ENCODE results near the gene NRXN3. TPM values are rescaled to one million over a fixed set of nuclear protein-coding genes. Genes with fewer than 3 reads are reported as not detected.

Gene NRXN3
- total RNA-seq, 1 donor from 2014 or later: 19.8 TPM

GRCh38 chr14:78737601-78738000 lies 567.4 kb downstream of the NRXN3 start:
- Mint-ChIP-seq H3K4me1 (ENCODE audit: unreplicated experiment) (no peaks in the 10 kb centered on the region), H3K9me3 (no peaks in the 10 kb centered on the region), H3K4me3 (no peak overlapping the region), H3K27ac (no peak overlapping the region), H3K36me3 (no peaks in the 10 kb centered on the region), H3K27me3 (peaks cover 29% of the 10 kb centered on the region)
- TF ChIP-seq, protein P1, sequence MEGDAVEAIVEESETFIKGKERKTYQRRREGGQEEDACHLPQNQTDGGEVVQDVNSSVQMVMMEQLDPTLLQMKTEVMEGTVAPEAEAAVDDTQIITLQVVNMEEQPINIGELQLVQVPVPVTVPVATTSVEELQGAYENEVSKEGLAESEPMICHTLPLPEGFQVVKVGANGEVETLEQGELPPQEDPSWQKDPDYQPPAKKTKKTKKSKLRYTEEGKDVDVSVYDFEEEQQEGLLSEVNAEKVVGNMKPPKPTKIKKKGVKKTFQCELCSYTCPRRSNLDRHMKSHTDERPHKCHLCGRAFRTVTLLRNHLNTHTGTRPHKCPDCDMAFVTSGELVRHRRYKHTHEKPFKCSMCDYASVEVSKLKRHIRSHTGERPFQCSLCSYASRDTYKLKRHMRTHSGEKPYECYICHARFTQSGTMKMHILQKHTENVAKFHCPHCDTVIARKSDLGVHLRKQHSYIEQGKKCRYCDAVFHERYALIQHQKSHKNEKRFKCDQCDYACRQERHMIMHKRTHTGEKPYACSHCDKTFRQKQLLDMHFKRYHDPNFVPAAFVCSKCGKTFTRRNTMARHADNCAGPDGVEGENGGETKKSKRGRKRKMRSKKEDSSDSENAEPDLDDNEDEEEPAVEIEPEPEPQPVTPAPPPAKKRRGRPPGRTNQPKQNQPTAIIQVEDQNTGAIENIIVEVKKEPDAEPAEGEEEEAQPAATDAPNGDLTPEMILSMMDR (conservative IDR thresholded peaks at IDR 0.05): no peak
- DNase-seq (ENCODE audit: extremely low spot score, unreplicated experiment): no peak

- Mint-ChIP-seq H3K27ac (no peak overlapping the region), H3K9me3 (no peaks in the 10 kb centered on the region), H3K27me3 (peaks cover 8% of the 10 kb centered on the region), H3K4me3 (no peak overlapping the region), H3K4me1 (ENCODE audit: unreplicated experiment) (no peaks in the 10 kb centered on the region), H3K36me3 (no peaks in the 10 kb centered on the region)
- no peak for DNase-seq (ENCODE audit: extremely low spot score, unreplicated experiment)
- TF ChIP-seq, protein P1 (conservative IDR thresholded peaks at IDR 0.05): no peak
Measured at GRCh38 chr14:78746086-78746595, 576.0 kb downstream of the NRXN3 start.

GRCh38 chr14:78747813-78748212 lies 577.6 kb downstream of the NRXN3 start:
- H3K4me3 Mint-ChIP-seq: no peak overlapping the region
- no peaks in the 10 kb centered on the region for H3K4me1 Mint-ChIP-seq (ENCODE audit: unreplicated experiment)
- no peak overlapping the region for H3K27ac Mint-ChIP-seq
- no peak for DNase-seq (ENCODE audit: extremely low spot score, unreplicated experiment)
- H3K36me3 Mint-ChIP-seq: no peaks in the 10 kb centered on the region
- no peaks in the 10 kb centered on the region for H3K9me3 Mint-ChIP-seq
- TF ChIP-seq, protein P1 (conservative IDR thresholded peaks at IDR 0.05): no peak
- H3K27me3 Mint-ChIP-seq: peaks cover 6% of the 10 kb centered on the region

- no peaks in the 10 kb centered on the region for H3K9me3 Mint-ChIP-seq
- no peak for DNase-seq (ENCODE audit: extremely low spot score, unreplicated experiment)
- no peaks in the 10 kb centered on the region for H3K4me1 Mint-ChIP-seq (ENCODE audit: unreplicated experiment)
- no peak overlapping the region for H3K4me3 Mint-ChIP-seq
- peak overlapping the region; percentile 61 for H3K27ac Mint-ChIP-seq
- peaks cover 3% of the 10 kb centered on the region for H3K27me3 Mint-ChIP-seq
- no peaks in the 10 kb centered on the region for H3K36me3 Mint-ChIP-seq
- TF ChIP-seq, protein P1 (conservative IDR thresholded peaks at IDR 0.05): no peak
Measured at GRCh38 chr14:78752518-78753188, 582.5 kb downstream of the NRXN3 start.

DNA sequence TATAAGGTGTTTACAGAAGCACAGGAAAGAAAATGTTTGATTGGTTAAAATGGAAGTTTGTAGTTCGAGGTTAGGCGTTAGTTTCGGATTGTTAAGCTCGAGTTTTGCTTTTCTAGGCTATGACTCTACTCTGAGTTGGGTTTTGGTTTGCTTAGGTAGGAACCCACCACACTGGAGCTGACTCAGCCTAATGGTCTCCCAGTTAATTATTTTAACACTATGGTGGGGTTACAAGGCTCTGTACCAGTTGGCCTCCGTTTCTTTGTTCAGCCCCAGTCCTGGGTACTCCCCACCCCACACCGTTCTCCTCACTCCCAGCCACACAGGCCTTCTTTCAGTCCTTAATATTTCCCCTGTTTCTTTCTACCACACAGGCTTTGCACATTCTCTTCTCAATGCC lies 583.9 kb downstream of the NRXN3 start:
- Mint-ChIP-seq H3K27me3 (peaks cover 3% of the 10 kb centered on the region), H3K36me3 (no peaks in the 10 kb centered on the region), H3K4me3 (no peak overlapping the region), H3K4me1 (ENCODE audit: unreplicated experiment) (no peaks in the 10 kb centered on the region), H3K9me3 (no peaks in the 10 kb centered on the region), H3K27ac (no peak overlapping the region)
- TF ChIP-seq, protein P1 (conservative IDR thresholded peaks at IDR 0.05): no peak
- no peak for DNase-seq (ENCODE audit: extremely low spot score, unreplicated experiment)
